Measurements from ENCODE around the gene GLI1. TPM values are rescaled to one million over a fixed set of nuclear protein-coding genes. Genes with fewer than 3 reads are reported as not detected.

Gene GLI1
- total RNA-seq, 1 donor from 2014 or later = 1.3 TPM

- POLR2A ChIA-PET = interaction anchor here (0.6 to 8.3 kb wide), 13 partner anchors 9 to 1650 kb away, joined by 3 to 133 read pairs (median 5); partner anchors contain the start of genes DCTN2, DDIT3, DNAJC14 and GLI1
- peak within 1 kb of the TSS; percentile 100 for H3K27ac Mint-ChIP-seq
- intact Hi-C loops (cut with micrococcal nuclease) = loop anchor here (1.0 to 5.0 kb wide), 5 partner anchors 8 to 368 kb away; partner anchors contain the start of genes CDK4, CTDSP2, DDIT3 and R3HDM2
- no peaks in the 10 kb centered on the region for H3K9me3 Mint-ChIP-seq
- peak within 1 kb of the TSS; percentile 93 for H3K4me3 Mint-ChIP-seq
- DNase-seq = peak; percentile 48
- CTCF ChIA-PET = interaction anchor here (0.7 to 7.3 kb wide), 3 partner anchors 19 to 281 kb away, joined by 3 to 74 read pairs (median 3); partner anchors contain the start of gene GLI1
- H3K36me3 Mint-ChIP-seq (ENCODE audit: low read depth) = peaks cover 5% of the 10 kb centered on the region
- H3K27me3 Mint-ChIP-seq = no peaks in the 10 kb centered on the region
- H3K4me1 Mint-ChIP-seq = peaks cover 77% of the 10 kb centered on the region
- ATAC-seq (ENCODE audit: low read depth) = peak; percentile 51
- TF ChIP-seq CTCF (IDR thresholded peaks at IDR 0.05) = no peak
These were observed 20.0 kb downstream of the GLI1 start, which contains the start of gene ARHGAP9 for GRCh38 chr12:57479376-57480115. Gene ARHGAP9 (minus strand): TSS chr12:57479866. CDS start chr12:57479406, 460 bp downstream.

- ATAC-seq (ENCODE audit: low read depth) (no peak), DNase-seq (no peak)
- no peak overlapping the region for H3K4me3 Mint-ChIP-seq
- H3K36me3 Mint-ChIP-seq (ENCODE audit: low read depth) = no peaks in the 10 kb centered on the region
- H3K9me3 Mint-ChIP-seq = no peaks in the 10 kb centered on the region
- H3K27me3 Mint-ChIP-seq = no peaks in the 10 kb centered on the region
- POLR2A ChIA-PET = interaction anchor here (1.0 to 8.3 kb wide), 2 partner anchors 20 to 35 kb away, joined by 3 to 133 read pairs; partner anchors contain the start of gene GLI1
- no peak for TF ChIP-seq CTCF (IDR thresholded peaks at IDR 0.05)
- H3K4me1 Mint-ChIP-seq = peaks cover 62% of the 10 kb centered on the region
- peak overlapping the region; percentile 100 for H3K27ac Mint-ChIP-seq
- intact Hi-C loops (cut with micrococcal nuclease) = loop anchor here (2.0 kb wide), 1 partner anchor 51 kb away; the partner anchor contains the start of gene R3HDM2
- CTCF ChIA-PET = interaction anchor here (0.7 to 1.7 kb wide), 2 partner anchors 29 to 190 kb away, joined by 3 to 5 read pairs; no protein-coding TSS in a partner anchor
These were observed 22.1 kb downstream of the GLI1 start for GRCh38 chr12:57481671-57482070.

- POLR2A ChIA-PET = interaction anchor here (0.9 to 1.0 kb wide), 2 partner anchors 26 to 261 kb away, joined by 4 to 6 read pairs; partner anchors contain the start of gene TSPAN31
- Mint-ChIP-seq H3K27ac (peak overlapping the region; percentile 57), H3K9me3 (no peaks in the 10 kb centered on the region), H3K27me3 (no peaks in the 10 kb centered on the region), H3K36me3 (ENCODE audit: low read depth) (peaks cover 7% of the 10 kb centered on the region), H3K4me1 (peaks cover 57% of the 10 kb centered on the region), H3K4me3 (no peak overlapping the region)
- CTCF ChIA-PET = no interaction called here
- no peak for TF ChIP-seq CTCF (IDR thresholded peaks at IDR 0.05)
- DNase-seq (no peak), ATAC-seq (ENCODE audit: low read depth) (no peak)
- intact Hi-C loops (cut with micrococcal nuclease) = no loop called here
These were observed 23.9 kb downstream of the GLI1 start for GRCh38 chr12:57483466-57483865.

GRCh38 chr12:57485695-57486094, 26.1 kb downstream of the GLI1 start:
- ChIA-PET CTCF (interaction anchor here (1.5 kb wide), 1 partner anchor 8 kb away, joined by 7 read pairs; no protein-coding TSS in a partner anchor), POLR2A (interaction anchor here (0.6 to 1.0 kb wide), 3 partner anchors 9 to 1371 kb away, joined by 3 read pairs; no protein-coding TSS in a partner anchor)
- intact Hi-C loops (cut with micrococcal nuclease) = loop anchor here (5.0 kb wide), 1 partner anchor 207 kb away; the partner anchor contains the start of gene OS9
- no peak for DNase-seq
- Mint-ChIP-seq H3K9me3 (no peaks in the 10 kb centered on the region), H3K27ac (no peak overlapping the region), H3K4me3 (no peak overlapping the region), H3K36me3 (ENCODE audit: low read depth) (peaks cover 30% of the 10 kb centered on the region), H3K27me3 (no peaks in the 10 kb centered on the region), H3K4me1 (peaks cover 49% of the 10 kb centered on the region)
- TF ChIP-seq CTCF (IDR thresholded peaks at IDR 0.05) = no peak
- ATAC-seq (ENCODE audit: low read depth) = no peak

All from activated B cell treated with CpG ODN at 0.5 μM for 24 hours (primary cell).